Transverse colon (tissue), 4 donors: ENCODE results near the gene SHB.

Experiments used
- CTCF ChIP-seq, 5 experiments: fragments of 200-600 bp in 3 of 5; fragments of 450-650 bp in 2 of 5; sonication (generic) in 3 of 5; IDR thresholded peaks; 1 replicate in 2 of 5; 2 replicates in 3 of 5; pipeline ENCODE4 v1.5.1; 2016 to 2017; ENCODE audit warnings: antibody characterized with exemption in 5 of 5, inconsistent platforms in 3 of 5, mild to moderate bottlenecking in 2 of 5, moderate library complexity in 1 of 5
- POLR2AphosphoS5 ChIP-seq, 3 donors: sonication (generic); formaldehyde crosslinking; IDR thresholded peaks; one replicate each; pipeline ENCODE4 v1.6.1; 2016; ENCODE audit warnings: antibody characterized with exemption in 3 of 3

- no peak for TF ChIP-seq CTCF (IDR thresholded peaks at IDR 0.05)
- TF ChIP-seq POLR2AphosphoS5 (IDR thresholded peaks at IDR 0.05): no peak
These were observed 51.2 kb downstream of the SHB start for GRCh38 chr9:38017885-38018186.
